H1 (cell line): Measurements from ENCODE around the gene GPRC5D. TPM values are rescaled to one million over a fixed set of nuclear protein-coding genes. Genes with fewer than 3 reads are reported as not detected.

Experiments
- BRCA1 ChIP-seq: IDR thresholded peaks from 2 replicates; pipeline ENCODE4 v1.6.1; 2012; ENCODE audit warnings: low read depth, low read length, improper control_type of control experiment
- GTF2F1 ChIP-seq: IDR thresholded peaks from 2 replicates; pipeline ENCODE4 v1.6.1; 2012; ENCODE audit warnings: low read depth, low read length, improper control_type of control experiment, borderline replicate concordance
- SUZ12 ChIP-seq: fragments of 200-600 bp; sonication (generic); IDR thresholded peaks from 2 replicates; pipeline ENCODE4 v1.6.1; 2012; ENCODE audit warnings: mild to moderate bottlenecking, inconsistent platforms, low read length, moderate library complexity, mixed read lengths
- polyA plus RNA-seq, 7 experiments: library from polyadenylated mRNA; depleted of rRNA in 3 of 7; stranded (reverse) in 5 of 7; unstranded in 2 of 7; fragments of >200 nt in 5 of 7; fragments of 200-250 nt in 2 of 7; gene quantifications; 1 replicate in 5 of 7; 2 replicates in 1 of 7; 4 replicates in 1 of 7; pipeline versions ENCODE4 v1.2.1 to v1.2.3, GENCODE V29; 2011 to 2013; ENCODE audit warnings: missing spikeins in 2 of 7, mixed read lengths in 2 of 7
- total RNA-seq: library from RNA; stranded (reverse); fragmentation: NEBNext Ultra II Directional; extraction: Animal tissue kit (Norgen Biotek cat#: 25700); gene quantifications from 2 replicates; pipeline ENCODE4 v1.2.1, GENCODE V29; 2021
- TF ChIP-seq, protein P1 (sequence below): IDR thresholded peaks from 2 replicates; pipeline ENCODE4 v1.6.1; 2011; ENCODE audit warnings: low read depth, mild to moderate bottlenecking, low read length; ENCODE audit not compliant: insufficient read depth

Gene GPRC5D
- total and polyA plus RNA-seq, 2 of the 8 experiments (the other 6 are each of a cell fraction or from before 2014, with no cell fraction given): 0.45 TPM; not detected in 1

DNA sequence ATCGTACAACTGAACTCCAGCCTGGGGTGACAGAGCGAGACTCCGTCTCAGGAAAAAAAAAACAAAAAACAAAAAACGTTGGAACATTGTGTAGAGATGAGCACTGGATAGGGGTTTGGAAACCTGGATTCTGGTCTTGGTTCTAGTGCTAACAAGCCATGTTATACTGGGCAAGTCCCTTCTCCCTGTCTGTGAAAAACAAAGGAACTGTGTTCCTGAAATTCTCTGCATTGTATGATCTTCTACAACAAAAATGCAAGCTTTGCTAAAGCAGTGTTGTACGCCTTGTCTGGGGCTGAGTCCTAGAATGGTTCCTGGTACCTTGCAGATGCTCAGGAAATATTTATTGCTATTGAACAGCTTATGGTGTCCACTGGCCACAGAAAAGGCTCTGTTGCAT is 13.4 kb downstream of the GPRC5D start (continued):
- TF ChIP-seq, protein P1, sequence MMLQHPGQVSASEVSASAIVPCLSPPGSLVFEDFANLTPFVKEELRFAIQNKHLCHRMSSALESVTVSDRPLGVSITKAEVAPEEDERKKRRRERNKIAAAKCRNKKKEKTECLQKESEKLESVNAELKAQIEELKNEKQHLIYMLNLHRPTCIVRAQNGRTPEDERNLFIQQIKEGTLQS: no peak
- TF ChIP-seq SUZ12 (no peak), BRCA1 (no peak), GTF2F1 (no peak)
